22Rv1 (cell line): ENCODE measurements around the gene B4GALT7.

Source experiments
- H3K27ac ChIP-seq: fragments of 450-650 bp; 2 replicates; pipeline ENCODE4 v1.5.1; 2017
- ZFX ChIP-seq: fragments of 450-650 bp; IDR thresholded peaks from 2 replicates; pipeline ENCODE4 v1.6.1; 2017; ENCODE audit warnings: antibody characterized with exemption, borderline replicate concordance
- TF ChIP-seq, protein P1 (sequence below): fragments of 450-650 bp; IDR thresholded peaks from 2 replicates; pipeline ENCODE4 v1.5.1; 2017; ENCODE audit warnings: mild to moderate bottlenecking

Gene B4GALT7

DNA sequence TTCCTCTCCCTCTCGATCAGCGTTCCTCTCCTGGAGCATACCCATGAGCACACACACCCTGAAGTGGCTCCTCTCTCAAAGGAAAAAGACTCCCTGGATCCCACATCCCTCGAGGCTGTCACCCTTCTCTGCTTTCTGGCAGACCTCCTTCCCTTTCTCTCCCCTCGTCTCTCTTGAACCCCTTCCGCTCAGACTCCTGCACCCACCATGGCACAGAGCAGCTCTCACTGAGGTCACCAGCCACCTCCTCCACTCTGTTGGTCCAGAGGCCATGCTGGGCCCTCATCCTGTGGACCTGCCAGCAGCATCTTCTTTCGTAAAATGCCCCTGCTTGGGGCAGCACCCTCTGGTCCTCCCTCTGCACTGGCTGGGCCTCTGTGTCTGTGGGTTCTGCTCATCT lies 5.7 kb downstream of the B4GALT7 start:
- TF ChIP-seq, protein P1, sequence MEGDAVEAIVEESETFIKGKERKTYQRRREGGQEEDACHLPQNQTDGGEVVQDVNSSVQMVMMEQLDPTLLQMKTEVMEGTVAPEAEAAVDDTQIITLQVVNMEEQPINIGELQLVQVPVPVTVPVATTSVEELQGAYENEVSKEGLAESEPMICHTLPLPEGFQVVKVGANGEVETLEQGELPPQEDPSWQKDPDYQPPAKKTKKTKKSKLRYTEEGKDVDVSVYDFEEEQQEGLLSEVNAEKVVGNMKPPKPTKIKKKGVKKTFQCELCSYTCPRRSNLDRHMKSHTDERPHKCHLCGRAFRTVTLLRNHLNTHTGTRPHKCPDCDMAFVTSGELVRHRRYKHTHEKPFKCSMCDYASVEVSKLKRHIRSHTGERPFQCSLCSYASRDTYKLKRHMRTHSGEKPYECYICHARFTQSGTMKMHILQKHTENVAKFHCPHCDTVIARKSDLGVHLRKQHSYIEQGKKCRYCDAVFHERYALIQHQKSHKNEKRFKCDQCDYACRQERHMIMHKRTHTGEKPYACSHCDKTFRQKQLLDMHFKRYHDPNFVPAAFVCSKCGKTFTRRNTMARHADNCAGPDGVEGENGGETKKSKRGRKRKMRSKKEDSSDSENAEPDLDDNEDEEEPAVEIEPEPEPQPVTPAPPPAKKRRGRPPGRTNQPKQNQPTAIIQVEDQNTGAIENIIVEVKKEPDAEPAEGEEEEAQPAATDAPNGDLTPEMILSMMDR, result no peak
- no peak for TF ChIP-seq ZFX
- H3K27ac ChIP-seq, result no peak overlapping the region

DNA sequence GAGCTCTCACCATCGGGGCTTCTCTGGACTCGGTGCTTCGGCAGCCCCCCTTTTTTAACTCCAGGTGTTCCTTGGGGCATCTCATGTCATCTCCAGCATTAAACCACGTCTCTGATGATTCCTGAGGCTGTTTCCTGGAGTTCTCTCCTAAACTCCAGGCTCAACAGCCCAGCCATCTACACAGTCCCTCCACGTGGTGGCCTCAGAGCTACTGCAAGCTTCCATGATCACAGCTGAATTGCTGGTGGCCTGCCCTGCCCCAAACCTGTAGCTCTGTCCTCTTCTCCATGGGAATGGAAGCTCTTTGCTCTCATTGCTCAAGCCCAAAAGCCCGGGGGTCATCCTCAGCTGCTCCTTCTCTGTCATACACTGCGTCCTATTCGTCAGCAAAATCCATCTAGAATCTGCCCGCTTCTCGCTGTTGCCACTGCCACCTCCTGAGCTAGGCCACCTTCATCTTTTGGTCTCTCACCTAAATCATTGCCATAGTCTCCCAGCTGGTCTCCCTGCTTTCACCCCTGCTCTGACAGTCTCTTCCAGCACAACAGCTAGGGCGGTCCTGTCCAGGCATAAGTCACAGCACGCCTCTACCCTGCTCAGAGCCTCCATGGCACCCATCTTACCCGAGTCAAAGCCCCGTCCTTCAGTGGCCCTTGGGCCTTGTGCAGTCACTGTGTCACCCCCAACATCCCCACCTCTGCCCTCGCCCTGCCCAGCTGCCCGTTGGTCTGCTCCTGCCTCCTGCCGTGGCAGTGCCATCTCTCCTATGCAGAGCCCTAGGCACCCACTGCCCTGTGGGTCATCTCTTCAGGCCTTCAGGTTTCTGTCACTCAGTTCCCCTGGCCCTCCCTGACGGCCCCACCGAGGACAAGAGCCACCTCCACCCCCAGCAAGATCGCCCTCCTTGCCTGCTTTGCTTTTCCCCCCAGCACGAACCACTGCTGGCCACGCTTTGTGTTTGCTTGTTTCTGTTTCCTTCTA lies 6.4 kb downstream of the B4GALT7 start:
- no peak overlapping the region for H3K27ac ChIP-seq
- TF ChIP-seq ZFX, result no peak
- TF ChIP-seq, protein P1, result no peak

DNA sequence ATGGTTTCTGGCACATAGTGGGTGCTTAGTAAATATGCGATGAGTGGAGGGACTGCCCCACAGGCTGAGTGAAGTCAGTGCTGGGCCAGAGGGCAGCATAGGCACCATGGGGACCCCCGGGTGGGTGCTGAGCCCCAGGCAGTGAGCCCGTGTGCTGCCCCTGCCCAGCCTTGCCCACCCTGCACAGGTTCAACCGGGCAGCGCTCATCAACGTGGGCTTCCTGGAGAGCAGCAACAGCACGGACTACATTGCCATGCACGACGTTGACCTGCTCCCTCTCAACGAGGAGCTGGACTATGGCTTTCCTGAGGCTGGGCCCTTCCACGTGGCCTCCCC lies 7.2 kb downstream of the B4GALT7 start:
- no peak for TF ChIP-seq ZFX
- H3K27ac ChIP-seq, result no peak overlapping the region

DNA sequence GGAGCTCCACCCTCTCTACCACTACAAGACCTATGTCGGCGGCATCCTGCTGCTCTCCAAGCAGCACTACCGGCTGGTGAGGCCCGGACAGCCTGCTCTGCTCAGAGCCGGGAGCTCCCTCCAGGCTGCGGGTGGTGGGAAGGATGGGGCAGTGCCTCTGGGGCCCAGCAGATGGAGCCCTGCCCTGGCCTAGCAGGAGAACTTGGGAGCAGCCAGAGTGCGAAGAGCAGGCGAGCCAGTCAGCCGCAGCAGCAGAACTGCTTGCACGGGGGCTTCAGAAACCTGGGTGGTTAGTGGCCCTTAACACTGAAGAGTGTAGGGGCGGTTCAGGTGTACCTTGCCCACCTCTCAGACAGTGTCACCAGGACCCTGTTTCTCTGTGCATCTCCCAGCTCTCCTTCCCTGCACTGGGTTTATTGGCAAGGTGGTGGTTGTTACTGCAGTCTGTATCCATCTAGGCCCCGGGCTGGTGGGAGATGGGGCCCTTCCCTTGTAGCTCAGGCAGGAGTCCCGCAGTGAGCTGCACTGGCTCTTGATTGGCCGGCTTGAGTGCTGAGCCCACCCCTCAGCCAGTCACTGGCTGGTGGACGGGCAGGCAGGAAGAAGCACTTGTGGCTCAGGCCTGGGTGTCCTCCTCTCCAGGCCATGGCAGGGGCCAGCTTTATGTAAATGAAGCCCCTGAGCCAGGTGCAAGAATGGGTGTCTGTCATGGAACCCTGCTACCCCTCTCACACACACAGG lies 7.7 kb downstream of the B4GALT7 start:
- TF ChIP-seq ZFX, result no peak
- TF ChIP-seq, protein P1, result peak; percentile 91
- no peak overlapping the region for H3K27ac ChIP-seq

DNA sequence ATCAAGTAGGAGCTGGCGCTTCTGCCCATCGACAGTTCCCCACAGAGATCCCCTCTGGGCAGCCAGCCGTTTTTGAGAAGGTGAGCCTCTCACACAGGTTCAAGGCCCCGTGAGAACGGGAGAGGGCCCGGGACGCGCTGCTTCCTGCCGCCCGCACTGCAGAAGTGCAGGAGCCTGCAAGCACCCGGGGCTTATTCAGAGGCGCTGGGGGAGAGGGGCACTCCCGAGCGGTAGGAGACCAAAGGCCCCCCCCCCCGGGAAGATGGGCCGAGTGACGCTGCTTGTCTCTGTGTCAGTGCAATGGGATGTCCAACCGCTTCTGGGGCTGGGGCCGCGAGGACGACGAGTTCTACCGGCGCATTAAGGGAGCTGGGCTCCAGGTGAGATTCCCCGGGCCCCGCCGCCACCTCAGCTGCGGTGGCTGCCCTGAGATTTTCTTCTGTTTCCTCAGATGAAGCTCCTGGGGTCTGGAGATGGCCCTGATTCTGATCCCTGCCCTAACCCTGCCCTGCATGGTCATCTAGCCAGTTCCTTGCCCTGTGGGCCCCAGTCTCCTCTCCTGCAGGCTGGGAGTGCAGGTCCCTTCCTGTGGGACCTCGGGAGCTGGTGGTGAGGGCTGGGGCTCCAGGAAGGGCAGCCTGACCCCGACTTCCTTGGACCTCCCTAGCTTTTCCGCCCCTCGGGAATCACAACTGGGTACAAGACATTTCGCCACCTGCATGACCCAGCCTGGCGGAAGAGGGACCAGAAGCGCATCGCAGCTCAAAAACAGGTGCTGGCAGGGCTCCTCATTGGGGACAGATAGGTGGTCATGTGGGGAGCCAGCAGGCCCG lies 8.5 kb downstream of the B4GALT7 start:
- H3K27ac ChIP-seq, result no peak overlapping the region
- TF ChIP-seq ZFX, result no peak
- TF ChIP-seq, protein P1, result no peak

DNA sequence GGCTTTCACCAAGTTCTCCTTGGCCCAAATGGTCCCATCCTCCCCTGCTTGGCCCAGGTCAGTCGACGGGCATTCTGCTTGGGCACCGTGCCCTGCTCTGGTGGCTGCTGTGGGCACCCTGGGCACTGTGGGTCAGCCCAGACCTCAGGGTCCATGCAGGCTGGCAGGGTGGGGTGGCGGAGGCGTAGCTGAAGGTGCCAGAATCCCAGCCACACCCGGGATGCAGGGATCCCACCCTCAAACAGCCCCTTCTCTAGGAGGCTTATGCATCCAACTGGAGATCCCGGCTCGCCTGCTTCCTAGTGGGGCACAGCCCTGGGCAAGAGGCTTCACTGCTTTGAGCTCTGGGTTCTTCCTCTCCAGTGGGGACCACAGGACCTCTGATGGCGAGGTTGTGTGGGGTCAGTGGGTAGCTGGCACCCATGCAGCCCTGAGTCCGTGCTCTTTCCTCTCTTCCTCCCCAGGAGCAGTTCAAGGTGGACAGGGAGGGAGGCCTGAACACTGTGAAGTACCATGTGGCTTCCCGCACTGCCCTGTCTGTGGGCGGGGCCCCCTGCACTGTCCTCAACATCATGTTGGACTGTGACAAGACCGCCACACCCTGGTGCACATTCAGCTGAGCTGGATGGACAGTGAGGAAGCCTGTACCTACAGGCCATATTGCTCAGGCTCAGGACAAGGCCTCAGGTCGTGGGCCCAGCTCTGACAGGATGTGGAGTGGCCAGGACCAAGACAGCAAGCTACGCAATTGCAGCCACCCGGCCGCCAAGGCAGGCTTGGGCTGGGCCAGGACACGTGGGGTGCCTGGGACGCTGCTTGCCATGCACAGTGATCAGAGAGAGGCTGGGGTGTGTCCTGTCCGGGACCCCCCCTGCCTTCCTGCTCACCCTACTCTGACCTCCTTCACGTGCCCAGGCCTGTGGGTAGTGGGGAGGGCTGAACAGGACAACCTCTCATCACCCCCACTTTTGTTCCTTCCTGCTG lies 9.4 kb downstream of the B4GALT7 start:
- no peak overlapping the region for H3K27ac ChIP-seq
- TF ChIP-seq, protein P1, result no peak
- TF ChIP-seq ZFX, result no peak
